WI38 (cell line): ENCODE results near the gene PPCDC.

Source experiments
- H3K4me3 ChIP-seq: 2 replicates; pipeline ENCODE4 v1.5.1; 2011; ENCODE audit warnings: low read depth, mild to moderate bottlenecking, control low read depth, low read length
- CTCF ChIP-seq: IDR thresholded peaks from 2 replicates; pipeline ENCODE4 v1.5.1; 2012; ENCODE audit warnings: low read depth, mild to moderate bottlenecking, control low read depth, low read length

Gene PPCDC

GRCh38 chr15:75032395-75032794, 9.0 kb downstream of the PPCDC start:
- no peak overlapping the region for H3K4me3 ChIP-seq
- no peak for TF ChIP-seq CTCF

- no peak for TF ChIP-seq CTCF
- H3K4me3 ChIP-seq = no peak overlapping the region
These were observed 10.4 kb downstream of the PPCDC start for GRCh38 chr15:75033809-75034208.

- no peak overlapping the region for H3K4me3 ChIP-seq
- TF ChIP-seq CTCF = no peak
These were observed 11.2 kb downstream of the PPCDC start for GRCh38 chr15:75034615-75035014.

GRCh38 chr15:75036212-75036616, 12.8 kb downstream of the PPCDC start:
- H3K4me3 ChIP-seq = no peak overlapping the region
- TF ChIP-seq CTCF = no peak

GRCh38 chr15:75037685-75038084, 14.3 kb downstream of the PPCDC start:
- H3K4me3 ChIP-seq = no peak overlapping the region
- TF ChIP-seq CTCF = no peak

- H3K4me3 ChIP-seq = no peak overlapping the region
- no peak for TF ChIP-seq CTCF
These were observed 14.8 kb downstream of the PPCDC start for GRCh38 chr15:75038231-75038630.

GRCh38 chr15:75042730-75043508, 19.5 kb downstream of the PPCDC start:
- H3K4me3 ChIP-seq = no peak overlapping the region
- peak; percentile 46; the same call in 1 of the 2 replicates for TF ChIP-seq CTCF
